Neutrophil (primary cell): ENCODE results near the gene NR2C2.

ENCODE experiments used
- H3K27ac ChIP-seq: fragments of 200-600 bp; sonication (generic); 2 replicates; pipeline ENCODE4 v1.5.1; 2016; ENCODE audit warnings: mild to moderate bottlenecking, moderate library complexity
- H3K27me3 ChIP-seq: fragments of 200-600 bp; sonication (generic); 2 replicates; pipeline ENCODE4 v1.6.0; 2016; ENCODE audit warnings: mild to moderate bottlenecking
- H3K36me3 ChIP-seq: fragments of 200-600 bp; sonication (generic); 2 replicates; pipeline ENCODE4 v1.5.1; 2017
- H3K4me1 ChIP-seq, 2 experiments: fragments of 200-600 bp in 1 of 2; sonication (generic) in 1 of 2; 1 replicate in 1 of 2; 2 replicates in 1 of 2; pipeline versions ENCODE4 v1.5.1 to v1.6.1; 2013 to 2016; ENCODE audit warnings: low read depth in 1 of 2, low read length in 1 of 2, mild to moderate bottlenecking in 1 of 2, moderate library complexity in 1 of 2; ENCODE audit not compliant: control insufficient read depth in 1 of 2, insufficient read depth in 1 of 2
- H3K4me3 ChIP-seq, 2 experiments: fragments of 200-600 bp in 1 of 2; sonication (generic) in 1 of 2; 1 replicate in 1 of 2; 2 replicates in 1 of 2; pipeline ENCODE4 v1.5.1; 2013 to 2016; ENCODE audit warnings: low read depth in 1 of 2, low read length in 1 of 2, mild to moderate bottlenecking in 1 of 2, moderate library complexity in 1 of 2
- H3K9me3 ChIP-seq: fragments of 200-600 bp; sonication (generic); 2 replicates; pipeline ENCODE4 v1.5.1; 2016
- CTCF ChIP-seq: fragments of 200-600 bp; sonication (generic); IDR thresholded peaks from 2 replicates; pipeline ENCODE4 v1.5.1; 2016; ENCODE audit warnings: antibody characterized with exemption

The NR2C2 gene

GRCh38 chr3:15060029-15060428 is 112.6 kb downstream of the NR2C2 start:
- no peak overlapping the region for H3K4me3 ChIP-seq
- H3K36me3 ChIP-seq: peaks cover 7% of the 10 kb centered on the region
- H3K27me3 ChIP-seq: no peaks in the 10 kb centered on the region
- no peak overlapping the region for H3K27ac ChIP-seq
- no peak for TF ChIP-seq CTCF
- no peaks in the 10 kb centered on the region for H3K9me3 ChIP-seq
- H3K4me1 ChIP-seq: peaks cover 11 to 13% of the 10 kb centered on the region in 2 experiments

GRCh38 chr3:15063238-15063637 is 115.9 kb downstream of the NR2C2 start:
- Histone ChIP-seq H3K4me3 (no peak overlapping the region), H3K9me3 (no peaks in the 10 kb centered on the region), H3K4me1 (peaks cover 15 to 20% of the 10 kb centered on the region in 2 experiments), H3K27ac (no peak overlapping the region), H3K36me3 (no peaks in the 10 kb centered on the region), H3K27me3 (no peaks in the 10 kb centered on the region)
- TF ChIP-seq CTCF: no peak

GRCh38 chr3:15063656-15064286 is 116.4 kb downstream of the NR2C2 start:
- Histone ChIP-seq H3K27ac (no peak overlapping the region), H3K4me3 (peak overlapping the region in 1 of 2 experiments; percentile 75), H3K27me3 (no peaks in the 10 kb centered on the region), H3K9me3 (no peaks in the 10 kb centered on the region), H3K36me3 (no peaks in the 10 kb centered on the region), H3K4me1 (peaks cover 15 to 20% of the 10 kb centered on the region in 2 experiments)
- no peak for TF ChIP-seq CTCF

GRCh38 chr3:15064299-15064834 is 117.0 kb downstream of the NR2C2 start:
- H3K4me3 ChIP-seq: peak overlapping the region; percentile 75 to 85
- H3K9me3 ChIP-seq: no peaks in the 10 kb centered on the region
- no peaks in the 10 kb centered on the region for H3K36me3 ChIP-seq
- no peak overlapping the region for H3K27ac ChIP-seq
- H3K27me3 ChIP-seq: no peaks in the 10 kb centered on the region
- peaks cover 15 to 20% of the 10 kb centered on the region in 2 experiments for H3K4me1 ChIP-seq
- TF ChIP-seq CTCF: no peak

GRCh38 chr3:15064835-15065549 is 117.6 kb downstream of the NR2C2 start, which contains the start of gene MRPS25:
MRPS25 (minus strand) TSS chr3:15065315; CDS start chr3:15065194, 121 bp downstream.
- Histone ChIP-seq H3K27ac (no peak within 1 kb of the TSS), H3K4me3 (peak within 1 kb of the TSS; percentile 75 to 85), H3K4me1 (peaks cover 15 to 20% of the 10 kb centered on the region in 2 experiments), H3K27me3 (no peaks in the 10 kb centered on the region), H3K9me3 (no peaks in the 10 kb centered on the region), H3K36me3 (peaks cover under 1% of the 10 kb centered on the region)
- TF ChIP-seq CTCF: no peak
